ENCODE results near the gene CLK3. TPM values are rescaled to one million over a fixed set of nuclear protein-coding genes. Genes with fewer than 3 reads are reported as not detected.
A peak's percentile ranks its signal among the peaks of the same experiment; 100 is the strongest.
"Not testable (repeated sequence)": the region's sequence is repeated elsewhere in the genome, so short reads cannot be mapped to it uniquely, and the experiment has no call there.

CLK3 gene
- total and polyA plus RNA-seq, 4 experiments from 2014 or later = 59.1 to 167 (median 128) TPM

GRCh38 chr15:74593122-74593521, 22.5 kb upstream of the CLK3 start:
- CTCF ChIA-PET (ENCODE audit: partially characterized antibody) = no interaction called here
- no peak for DNase-seq
- Histone ChIP-seq H3K27ac (ENCODE audit: low read depth, low read length) (no peak overlapping the region), H3K4me1 (ENCODE audit: insufficient read depth, low read length) (peaks cover 4% of the 10 kb centered on the region), H3K9me3 (ENCODE audit: control insufficient read depth in 1 of 2, low read length in 2 of 2) (no peaks in the 10 kb centered on the region), H3K27me3 (ENCODE audit: insufficient read depth, low read length) (no peaks in the 10 kb centered on the region), H3K4me3 (ENCODE audit: low read length in 2 of 2) (no peak overlapping the region), H3K36me3 (ENCODE audit: insufficient read depth, low read length) (peaks cover 47% of the 10 kb centered on the region)
- H3K27me3 Mint-ChIP-seq = no peaks in the 10 kb centered on the region
- intact Hi-C loops (cut with micrococcal nuclease) = no loop called here
- peaks cover 35 to 64% of the 10 kb centered on the region in 2 donors for H3K36me3 Mint-ChIP-seq
- no peak overlapping the region for H3K27ac Mint-ChIP-seq
- peaks cover 4 to 5% (median 4%) of the 10 kb centered on the region in 4 donors for H3K4me1 Mint-ChIP-seq
- no peaks in the 10 kb centered on the region for H3K9me3 Mint-ChIP-seq
- POLR2A ChIA-PET (ENCODE audit: partially characterized antibody) = interaction anchor here (1.8 kb wide), 1 partner anchor 10 kb away, joined by 4 read pairs; no protein-coding TSS in a partner anchor
- no peak overlapping the region for H3K4me3 Mint-ChIP-seq

DNA sequence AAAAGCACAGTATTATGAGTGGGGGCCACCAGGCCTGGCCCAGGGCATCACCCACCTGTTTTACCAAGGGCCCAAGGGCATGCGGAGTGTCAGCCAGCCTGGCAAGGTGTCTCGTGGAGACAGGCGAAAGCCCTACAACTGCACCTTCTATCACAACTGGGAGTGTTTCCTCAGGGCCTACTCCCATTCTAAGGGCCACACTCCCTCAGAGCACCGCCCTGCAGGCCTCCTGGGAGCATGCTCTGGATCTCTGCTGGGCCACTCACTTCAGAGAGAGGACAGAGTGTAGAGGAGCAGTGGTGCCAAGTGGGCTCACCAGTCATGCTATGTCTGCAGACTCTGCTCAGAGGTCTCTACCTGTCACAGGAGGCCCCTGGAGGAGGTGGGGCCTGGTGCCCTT, 21.2 kb upstream of the CLK3 start:
- no peak overlapping the region for H3K27ac ChIP-seq (ENCODE audit: low read depth, low read length)
- intact Hi-C loops (cut with micrococcal nuclease) = no loop called here
- DNase-seq = no peak
- ChIA-PET CTCF (ENCODE audit: partially characterized antibody) (no interaction called here), POLR2A (ENCODE audit: partially characterized antibody) (interaction anchor here (1.4 to 1.8 kb wide), 2 partner anchors 8 to 19 kb away, joined by 4 to 5 read pairs; no protein-coding TSS in a partner anchor)
- peaks cover 14% of the 10 kb centered on the region for H3K4me1 ChIP-seq (ENCODE audit: insufficient read depth, low read length)
- Mint-ChIP-seq H3K27ac (no peak overlapping the region), H3K36me3 (peaks cover 33 to 62% of the 10 kb centered on the region in 2 donors), H3K27me3 (no peaks in the 10 kb centered on the region), H3K4me1 (peaks cover 7 to 19% (median 14%) of the 10 kb centered on the region in 4 donors), H3K9me3 (peaks cover 0 to 3% (median 0%) of the 10 kb centered on the region in 8 donors), H3K4me3 (no peak overlapping the region)
- peaks cover 45% of the 10 kb centered on the region for H3K36me3 ChIP-seq (ENCODE audit: insufficient read depth, low read length)
- H3K27me3 ChIP-seq (ENCODE audit: insufficient read depth, low read length) = no peaks in the 10 kb centered on the region
- H3K9me3 ChIP-seq (ENCODE audit: control insufficient read depth in 1 of 2, low read length in 2 of 2) = no peaks in the 10 kb centered on the region
- no peak overlapping the region for H3K4me3 ChIP-seq (ENCODE audit: low read length in 2 of 2)

DNA sequence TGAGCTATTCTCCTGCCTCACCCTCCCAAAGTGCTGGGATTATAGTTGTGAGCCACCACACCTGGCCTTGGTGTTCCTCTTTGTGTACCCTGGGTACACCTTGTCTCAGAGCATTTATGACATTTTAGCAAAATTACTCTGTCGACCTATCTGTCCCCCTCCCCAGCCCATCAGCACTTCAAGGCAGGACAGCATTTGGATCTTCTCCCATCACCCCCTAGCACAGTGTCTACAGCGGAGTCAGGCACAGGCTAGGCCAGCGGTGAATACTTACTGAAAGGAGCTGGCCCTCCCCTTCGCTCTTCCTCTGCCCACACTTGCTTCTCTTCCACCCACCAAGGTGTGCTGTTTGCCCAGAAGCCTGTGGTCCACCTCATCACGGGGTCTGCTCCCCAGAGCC, 20.4 kb upstream of the CLK3 start:
- Mint-ChIP-seq H3K4me3 (no peak overlapping the region), H3K36me3 (peaks cover 26 to 54% of the 10 kb centered on the region in 2 donors), H3K27ac (no peak overlapping the region), H3K4me1 (peaks cover 7 to 21% (median 16%) of the 10 kb centered on the region in 4 donors), H3K27me3 (no peaks in the 10 kb centered on the region), H3K9me3 (peaks cover 0 to 3% (median 0%) of the 10 kb centered on the region in 8 donors)
- no peaks in the 10 kb centered on the region for H3K27me3 ChIP-seq (ENCODE audit: insufficient read depth, low read length)
- peaks cover 37% of the 10 kb centered on the region for H3K36me3 ChIP-seq (ENCODE audit: insufficient read depth, low read length)
- no peak for DNase-seq
- POLR2A ChIA-PET (ENCODE audit: partially characterized antibody) = interaction anchor here (1.4 kb wide), 1 partner anchor 19 kb away, joined by 5 read pairs; no protein-coding TSS in a partner anchor
- H3K4me1 ChIP-seq (ENCODE audit: insufficient read depth, low read length) = peaks cover 14% of the 10 kb centered on the region
- CTCF ChIA-PET (ENCODE audit: partially characterized antibody) = no interaction called here
- no peak overlapping the region for H3K27ac ChIP-seq (ENCODE audit: low read depth, low read length)
- no peaks in the 10 kb centered on the region for H3K9me3 ChIP-seq (ENCODE audit: control insufficient read depth in 1 of 2, low read length in 2 of 2)
- no peak overlapping the region for H3K4me3 ChIP-seq (ENCODE audit: low read length in 2 of 2)
- intact Hi-C loops (cut with micrococcal nuclease) = loop anchor here (5.0 kb wide), 1 partner anchor 53 kb away; the partner anchor contains the start of gene ARID3B

GRCh38 chr15:74596736-74597135, 18.9 kb upstream of the CLK3 start:
- peaks cover 7 to 25% (median 16%) of the 10 kb centered on the region in 4 donors for H3K4me1 Mint-ChIP-seq
- H3K27ac ChIP-seq (ENCODE audit: low read depth, low read length); H3K9me3 ChIP-seq (ENCODE audit: control insufficient read depth in 1 of 2, low read length in 2 of 2); H3K4me3 Mint-ChIP-seq; H3K27me3 ChIP-seq (ENCODE audit: insufficient read depth, low read length); H3K27me3 Mint-ChIP-seq; H3K9me3 Mint-ChIP-seq; H3K4me3 ChIP-seq (ENCODE audit: low read length in 2 of 2); DNase-seq: not testable (repeated sequence)
- intact Hi-C loops (cut with micrococcal nuclease) = loop anchor here (5.0 kb wide), 1 partner anchor 54 kb away; the partner anchor contains the start of gene ARID3B
- H3K27ac Mint-ChIP-seq = peak overlapping the region in 1 of 7 donors; percentile 35
- H3K4me1 ChIP-seq (ENCODE audit: insufficient read depth, low read length) = peaks cover 14% of the 10 kb centered on the region
- H3K36me3 Mint-ChIP-seq = peaks cover 24 to 44% of the 10 kb centered on the region in 2 donors
- POLR2A ChIA-PET (ENCODE audit: partially characterized antibody) = interaction anchor here (5.0 kb wide), 1 partner anchor 19 kb away, joined by 61 read pairs; the partner anchor contains the start of gene CLK3
- H3K36me3 ChIP-seq (ENCODE audit: insufficient read depth, low read length) = peaks cover 23% of the 10 kb centered on the region
- CTCF ChIA-PET (ENCODE audit: partially characterized antibody) = interaction anchor here (1.4 kb wide), 1 partner anchor 214 kb away, joined by 3 read pairs; no protein-coding TSS in a partner anchor

- H3K36me3 ChIP-seq (ENCODE audit: insufficient read depth, low read length) = peaks cover 18% of the 10 kb centered on the region
- not testable (repeated sequence) for H3K4me3 Mint-ChIP-seq; H3K9me3 Mint-ChIP-seq; H3K27me3 ChIP-seq (ENCODE audit: insufficient read depth, low read length); H3K27me3 Mint-ChIP-seq; H3K4me3 ChIP-seq (ENCODE audit: low read length in 2 of 2); H3K9me3 ChIP-seq (ENCODE audit: control insufficient read depth in 1 of 2, low read length in 2 of 2); DNase-seq; H3K27ac ChIP-seq (ENCODE audit: low read depth, low read length)
- Mint-ChIP-seq H3K27ac (peak overlapping the region in 1 of 7 donors; percentile 65), H3K4me1 (peaks cover 7 to 25% (median 16%) of the 10 kb centered on the region in 4 donors), H3K36me3 (peaks cover 23 to 39% of the 10 kb centered on the region in 2 donors)
- POLR2A ChIA-PET (ENCODE audit: partially characterized antibody) = interaction anchor here (2.0 to 5.0 kb wide), 2 partner anchors 18 to 56 kb away, joined by 18 to 61 read pairs; partner anchors contain the start of genes ARID3B and CLK3
- H3K4me1 ChIP-seq (ENCODE audit: insufficient read depth, low read length) = peaks cover 14% of the 10 kb centered on the region
- CTCF ChIA-PET (ENCODE audit: partially characterized antibody) = interaction anchor here (1.4 kb wide), 1 partner anchor 215 kb away, joined by 3 read pairs; no protein-coding TSS in a partner anchor
- intact Hi-C loops (cut with micrococcal nuclease) = loop anchor here (5.0 kb wide), 1 partner anchor 55 kb away; the partner anchor contains the start of gene ARID3B
These were observed 18.4 kb upstream of the CLK3 start for GRCh38 chr15:74597146-74597705.

GRCh38 chr15:74598126-74598842, 17.4 kb upstream of the CLK3 start:
- peak overlapping the region; percentile 93 to 100 (median 100) for H3K4me3 Mint-ChIP-seq
- ChIA-PET CTCF (ENCODE audit: partially characterized antibody) (interaction anchor here (0.9 to 2.0 kb wide), 5 partner anchors 17 to 216 kb away, joined by 3 to 6 read pairs (median 3); partner anchors contain the start of gene CLK3), POLR2A (ENCODE audit: partially characterized antibody) (interaction anchor here (0.6 to 5.0 kb wide), 8 partner anchors 10 to 853 kb away, joined by 3 to 61 read pairs (median 4); partner anchors contain the start of genes ARID3B, CLK3, SIN3A and UBL7)
- Histone ChIP-seq H3K9me3 (ENCODE audit: control insufficient read depth in 1 of 2, low read length in 2 of 2) (no peaks in the 10 kb centered on the region), H3K27me3 (ENCODE audit: insufficient read depth, low read length) (no peaks in the 10 kb centered on the region), H3K27ac (ENCODE audit: low read depth, low read length) (peak overlapping the region; percentile 82), H3K36me3 (ENCODE audit: insufficient read depth, low read length) (peaks cover 7% of the 10 kb centered on the region), H3K4me3 (ENCODE audit: low read length in 2 of 2) (peak overlapping the region; percentile 67 to 76), H3K4me1 (ENCODE audit: insufficient read depth, low read length) (peaks cover 14% of the 10 kb centered on the region)
- H3K36me3 Mint-ChIP-seq = peaks cover 15 to 29% of the 10 kb centered on the region in 2 donors
- DNase-seq = peak; percentile 77 to 87 (median 81)
- intact Hi-C loops (cut with micrococcal nuclease) = loop anchor here (1.0 to 5.0 kb wide), 2 partner anchors 16 to 56 kb away; partner anchors contain the start of gene ARID3B
- H3K27me3 Mint-ChIP-seq = no peaks in the 10 kb centered on the region
- H3K27ac Mint-ChIP-seq = peak overlapping the region; percentile 88 to 100 (median 99)
- H3K9me3 Mint-ChIP-seq = peaks cover 0 to 3% (median 0%) of the 10 kb centered on the region in 8 donors
- peaks cover 7 to 25% (median 16%) of the 10 kb centered on the region in 4 donors for H3K4me1 Mint-ChIP-seq

All from CD4-positive, alpha-beta memory T cell (primary cell).